ENCODE results near the gene NOS3.

NOS3 gene

DNA sequence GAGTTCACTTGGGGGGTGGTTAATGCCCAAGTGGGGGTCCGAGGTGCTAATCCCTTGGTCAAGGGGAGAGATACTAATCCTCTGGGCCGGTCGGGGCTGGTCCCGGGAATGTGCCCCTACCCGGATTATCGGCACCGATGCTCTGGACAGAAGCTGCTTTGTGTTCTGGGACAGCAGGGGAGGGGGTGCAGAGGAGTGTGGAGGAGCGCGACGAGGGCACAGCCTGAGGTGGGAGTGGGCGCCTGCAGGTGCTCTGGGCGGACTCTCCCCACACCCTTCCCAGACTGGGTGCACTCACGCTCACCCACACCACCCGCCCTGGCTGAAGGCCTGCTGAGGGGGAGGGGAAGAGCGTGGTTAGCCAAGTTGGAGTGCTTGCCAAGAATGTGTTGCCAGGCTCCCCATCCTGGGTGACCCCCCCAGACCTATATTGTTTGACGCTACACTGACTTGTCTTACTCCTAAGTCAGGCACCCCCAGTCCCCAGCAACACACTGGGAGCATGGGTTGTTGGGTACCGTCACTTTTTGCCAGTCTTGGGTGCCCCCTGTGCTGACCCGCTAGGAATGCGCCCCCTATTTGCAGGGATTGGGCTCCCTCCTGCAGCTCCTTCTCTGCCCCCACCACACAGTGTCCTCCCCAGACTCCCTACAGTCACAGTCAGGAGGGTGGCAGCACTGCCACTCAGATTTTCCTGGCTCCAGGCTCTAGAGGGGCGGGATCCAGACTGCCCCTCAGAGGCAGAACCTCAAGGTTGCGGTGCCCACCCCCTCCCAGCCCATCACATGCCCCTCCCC, 69.8 kb downstream of the NOS3 start:
- no peak for DNase-seq

- no peak for DNase-seq
Measured at GRCh38 chr7:151061213-151062110, 70.6 kb downstream of the NOS3 start.

DNA sequence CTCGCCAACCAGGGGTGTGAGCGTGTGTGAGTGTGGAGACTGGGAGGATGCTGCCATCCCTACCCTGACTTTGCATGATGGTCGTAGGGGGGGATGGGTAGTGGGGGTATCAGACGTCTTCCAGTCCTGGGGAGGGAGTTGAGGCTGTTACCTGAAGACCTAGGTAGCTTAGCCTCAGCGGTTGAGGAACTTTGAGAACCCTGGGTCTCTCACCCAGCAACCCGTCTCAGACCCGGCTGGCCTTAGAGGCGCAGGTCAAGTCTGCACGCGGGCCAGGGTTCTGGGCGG, 71.2 kb downstream of the NOS3 start:
- DNase-seq: no peak

- DNase-seq: no peak
Measured at GRCh38 chr7:151062399-151063211, 71.8 kb downstream of the NOS3 start.

DNA sequence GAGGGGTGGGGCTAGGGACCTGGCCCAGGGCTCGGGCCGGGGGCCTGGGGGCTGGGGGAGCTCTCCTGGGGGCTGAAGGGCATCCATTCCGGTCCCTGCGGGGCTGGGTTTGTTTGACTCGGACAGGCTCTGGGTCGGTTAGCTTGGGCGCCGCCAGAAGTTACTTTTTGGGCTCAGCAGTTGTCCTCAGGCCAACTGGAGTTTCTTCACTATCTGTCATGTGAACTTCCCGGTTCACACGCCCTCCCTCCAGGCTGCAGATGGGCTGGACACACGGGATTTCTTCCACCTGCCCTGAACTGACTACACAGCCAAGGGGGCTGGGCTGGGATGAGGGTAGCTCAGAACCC, 72.4 kb downstream of the NOS3 start:
- DNase-seq: no peak
